Left lung (tissue), 10 donors: ENCODE results near the gene PPM1H. TPM values are rescaled to one million over a fixed set of nuclear protein-coding genes. Genes with fewer than 3 reads are reported as not detected.

Experiments used
- ATAC-seq: fragments of 200-7000 bp; cut with Tn5 transposase; one replicate; pipeline ENCODE4 v1.9.1; 2020; ENCODE audit warnings: moderate library complexity
- DNase-seq, 4 donors: peaks; one replicate each; pipeline ENCODE4 v3.0.0-alpha.2; 2013 to 2020
- H3K27ac ChIP-seq, 2 donors: fragments of 200-600 bp; sonication (generic) in 1 of 2; one replicate each; pipeline versions ENCODE4 v1.5.0 to v1.8.0; 2020 to 2021
- H3K27me3 ChIP-seq, 2 donors: fragments of 200-600 bp; sonication (generic) in 1 of 2; one replicate each; pipeline versions ENCODE4 v1.5.0 to v1.8.0; 2020 to 2021
- H3K36me3 ChIP-seq, 2 donors: fragments of 200-600 bp; sonication (generic) in 1 of 2; one replicate each; pipeline versions ENCODE4 v1.5.0 to v1.8.0; 2020 to 2021
- H3K4me1 ChIP-seq, 2 donors: fragments of 200-600 bp; one replicate each; pipeline ENCODE4 v1.8.0; 2021
- H3K4me3 ChIP-seq, 2 donors: fragments of 200-600 bp; sonication (generic) in 1 of 2; one replicate each; pipeline versions ENCODE4 v1.5.0 to v1.8.0; 2020 to 2021; ENCODE audit warnings: mild to moderate bottlenecking in 1 of 2
- H3K9me3 ChIP-seq, 2 donors: fragments of 200-600 bp; sonication (generic) in 1 of 2; one replicate each; pipeline versions ENCODE4 v1.5.0 to v1.8.0; 2020 to 2021
- CTCF ChIP-seq, 2 donors: fragments of 200-600 bp; sonication (generic) in 1 of 2; IDR thresholded peaks; one replicate each; pipeline versions ENCODE4 v1.5.0 to v1.8.0; 2021; ENCODE audit warnings: antibody characterized with exemption in 2 of 2
- intact Hi-C, 2 donors: fragments of 100-400 bp; cut with DNase I; formaldehyde crosslinking; loops; one replicate each; pipeline versions ENCODE4 v1.11.2 to v1.14.2; 2022
- polyA plus RNA-seq, 6 donors: library from polyadenylated mRNA; unstranded; fragments of 120-200 nt; gene quantifications; one replicate each; pipeline ENCODE4 v1.2.1, GENCODE V29; 2013; ENCODE audit not compliant: insufficient read length in 6 of 6
- total RNA-seq, 2 donors: library from RNA; stranded (reverse); fragmentation: NEBNext Ultra II Directional; extraction: Animal tissue kit (Norgen Biotek cat#: 25700); gene quantifications; one replicate each; pipeline ENCODE4 v1.2.1, GENCODE V29; 2021
- donor health status: DM: no; HTN: yes; CAD: no.
- donor health status: DM: no; HTN: no; CAD: no.

The PPM1H gene
- total and polyA plus RNA-seq, 8 donors: 5.9 to 12.7 (median 10.6) TPM

- Histone ChIP-seq H3K4me3 (no peak overlapping the region), H3K36me3 (no peaks in the 10 kb centered on the region), H3K9me3 (no peaks in the 10 kb centered on the region), H3K4me1 (peaks cover 0 to 7% of the 10 kb centered on the region in 2 donors), H3K27ac (no peak overlapping the region), H3K27me3 (no peaks in the 10 kb centered on the region)
- peak; percentile 63 for ATAC-seq
- intact Hi-C loops: no loop called here
- TF ChIP-seq CTCF (IDR thresholded peaks at IDR 0.05): no peak
- no peak for DNase-seq
Measured at GRCh38 chr12:62621101-62621638, 313.8 kb downstream of the PPM1H start.

- intact Hi-C loops: no loop called here
- H3K4me3 ChIP-seq: no peak overlapping the region
- no peaks in the 10 kb centered on the region for H3K9me3 ChIP-seq
- TF ChIP-seq CTCF (IDR thresholded peaks at IDR 0.05): no peak
- H3K36me3 ChIP-seq: no peaks in the 10 kb centered on the region
- DNase-seq (no peak), ATAC-seq (no peak)
- H3K27me3 ChIP-seq: no peaks in the 10 kb centered on the region
- no peak overlapping the region for H3K27ac ChIP-seq
- H3K4me1 ChIP-seq: no peaks in the 10 kb centered on the region
Measured at GRCh38 chr12:62618930-62619329, 316.0 kb downstream of the PPM1H start.

GRCh38 chr12:62618319-62618718 lies 316.6 kb downstream of the PPM1H start:
- no peak for DNase-seq
- TF ChIP-seq CTCF (IDR thresholded peaks at IDR 0.05): no peak

GRCh38 chr12:62613081-62613480 lies 321.9 kb downstream of the PPM1H start:
- Histone ChIP-seq H3K4me3 (no peak overlapping the region), H3K27me3 (no peaks in the 10 kb centered on the region), H3K36me3 (no peaks in the 10 kb centered on the region), H3K9me3 (no peaks in the 10 kb centered on the region), H3K27ac (no peak overlapping the region), H3K4me1 (no peaks in the 10 kb centered on the region)
- DNase-seq: no peak
- intact Hi-C loops: no loop called here
- no peak for TF ChIP-seq CTCF (IDR thresholded peaks at IDR 0.05)
- ATAC-seq: no peak

More at GRCh38 chr12:62618319-62618718, 316.6 kb downstream of the PPM1H start:
- Histone ChIP-seq H3K4me1 (no peaks in the 10 kb centered on the region), H3K36me3 (no peaks in the 10 kb centered on the region), H3K27me3 (no peaks in the 10 kb centered on the region), H3K9me3 (no peaks in the 10 kb centered on the region), H3K4me3 (no peak overlapping the region), H3K27ac (no peak overlapping the region)
- ATAC-seq: no peak
- intact Hi-C loops: no loop called here

- Histone ChIP-seq H3K27me3 (no peaks in the 10 kb centered on the region), H3K27ac (no peak overlapping the region), H3K4me3 (no peak overlapping the region), H3K4me1 (peaks cover 9 to 33% of the 10 kb centered on the region in 2 donors), H3K36me3 (no peaks in the 10 kb centered on the region), H3K9me3 (no peaks in the 10 kb centered on the region)
- DNase-seq (no peak), ATAC-seq (no peak)
- intact Hi-C loops: no loop called here
- TF ChIP-seq CTCF (IDR thresholded peaks at IDR 0.05): no peak
Measured at GRCh38 chr12:62606654-62607053, 328.3 kb downstream of the PPM1H start.
